ENCODE results near the gene AK3. TPM values are rescaled to one million over a fixed set of nuclear protein-coding genes. Genes with fewer than 3 reads are reported as not detected.

AK3 gene
- total and polyA plus RNA-seq, 2 of the 8 experiments (the other 6 are each of a cell fraction or from before 2014, with no cell fraction given) = 8.9 to 30.0 TPM

DNA sequence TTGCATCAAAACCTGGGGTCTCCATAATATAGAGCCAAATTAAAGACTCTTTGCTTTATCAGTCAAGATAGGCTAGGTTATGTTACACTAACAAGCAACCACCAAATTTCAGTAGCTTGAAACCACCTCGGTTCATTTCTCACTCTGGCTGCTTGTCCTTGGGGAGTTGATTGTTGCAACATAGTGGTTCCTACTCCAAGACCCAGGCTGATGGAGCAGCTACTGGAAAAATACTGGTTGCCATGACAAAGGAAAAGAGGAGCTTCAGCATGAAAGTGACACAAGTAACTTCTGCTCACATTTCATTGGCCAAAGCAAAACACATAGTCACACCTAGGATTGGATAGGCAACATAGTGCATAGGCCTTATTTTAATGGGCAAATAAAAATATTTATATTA is 33.2 kb upstream of the AK3 start:
- CTCF ChIA-PET (ENCODE audit: partially characterized antibody) = interaction anchor here (0.6 to 1.8 kb wide), 6 partner anchors 12 to 411 kb away, joined by 3 to 6 read pairs (median 4); partner anchors contain the start of gene INSL6

More for the DNA sequence above, 33.2 kb upstream of the AK3 start:
- Histone ChIP-seq H4K91ac (replicated peaks; ENCODE audit: insufficient read length, low read length) (no peak overlapping the region), H3K27ac (ENCODE audit: low read depth, low read length) (no peak overlapping the region), H2AK5ac (ENCODE audit: low read depth, low read length) (no peak overlapping the region), H3K4me2 (ENCODE audit: insufficient read depth in 1 of 2, low read depth in 2 of 2, low read length in 2 of 2) (no peak overlapping the region), H3K4ac (replicated peaks; ENCODE audit: insufficient read length, low read depth, low read length) (no peak overlapping the region), H3K18ac (ENCODE audit: extremely low read depth, low read length) (no peak overlapping the region), H4K20me1 (replicated peaks in 1 of 2; ENCODE audit: control insufficient read depth in 1 of 2, insufficient read depth in 2 of 2, low read length in 2 of 2) (no peaks in the 10 kb centered on the region), H3K9me3 (ENCODE audit: insufficient read depth in 2 of 2, low read depth in 1 of 2, low read length in 1 of 2) (no peaks in the 10 kb centered on the region), H3K79me1 (ENCODE audit: low read depth, low read length) (no peaks in the 10 kb centered on the region), H3K27me3 (replicated peaks in 1 of 4; ENCODE audit: control insufficient read depth in 3 of 4, extremely low read depth in 1 of 4, insufficient read depth in 3 of 4, low read length in 3 of 4) (no peaks in the 10 kb centered on the region), H2AFZ (ENCODE audit: low read length) (no peak overlapping the region), H2BK120ac (replicated peaks; ENCODE audit: low read depth, low read length) (no peak overlapping the region), H2BK5ac (ENCODE audit: low read depth, low read length) (no peak overlapping the region), H3K23ac (ENCODE audit: insufficient read length) (no peak overlapping the region), H2BK12ac (ENCODE audit: low read depth, low read length) (no peak overlapping the region), H3K14ac (ENCODE audit: insufficient read length) (no peak overlapping the region), H4K5ac (ENCODE audit: insufficient read length, low read depth, low read length) (no peak overlapping the region), H3K56ac (replicated peaks; ENCODE audit: insufficient read length, low read depth, low read length) (no peak overlapping the region), H3K23me2 (ENCODE audit: low read depth, low read length) (no peaks in the 10 kb centered on the region), H4K8ac (ENCODE audit: extremely low read depth, insufficient read depth, low read length) (no peak overlapping the region), H3K4me1 (replicated peaks in 1 of 4; ENCODE audit: control insufficient read depth in 3 of 4, insufficient read depth in 4 of 4, low read length in 3 of 4) (no peaks in the 10 kb centered on the region), H3K79me2 (ENCODE audit: control insufficient read depth in 1 of 2, insufficient read depth in 2 of 2, low read length in 2 of 2) (no peaks in the 10 kb centered on the region), H2BK15ac (ENCODE audit: low read length) (no peak overlapping the region), H3K9ac (replicated peaks in 1 of 4; ENCODE audit: extremely low read depth in 1 of 4, low read depth in 3 of 4, low read length in 3 of 4) (no peak overlapping the region), H2BK20ac (ENCODE audit: low read length) (no peak overlapping the region), H3K36me3 (ENCODE audit: control insufficient read depth in 2 of 4, insufficient read depth in 4 of 4, low read length in 3 of 4) (no peaks in the 10 kb centered on the region), H3K4me3 (ENCODE audit: extremely low read depth in 1 of 4, insufficient read depth in 2 of 4, low read depth in 3 of 4, low read length in 4 of 4) (no peak overlapping the region)
- no peak for FAIRE-seq
- POLR2A ChIA-PET (ENCODE audit: partially characterized antibody) = interaction anchor here (1.0 kb wide), 2 partner anchors 11 to 19 kb away, joined by 3 read pairs; no protein-coding TSS in a partner anchor
- TF ChIP-seq HDAC6 (IDR thresholded peaks at IDR 0.05; ENCODE audit: low read depth, low read length) (no peak), NANOG (IDR thresholded peaks at IDR 0.05; ENCODE audit: insufficient read depth, low read depth, low read length, poor library complexity, severe bottlenecking) (no peak), SP2 (IDR thresholded peaks at IDR 0.05; ENCODE audit: low read length) (no peak), RNF2 (IDR thresholded peaks at IDR 0.05; ENCODE audit: borderline replicate concordance, low read depth, low read length, missing control alignments, poor library complexity, severe bottlenecking) (no peak), YY1 (IDR thresholded peaks at IDR 0.05; ENCODE audit: low read depth, low read length) (no peak), SP1 (IDR thresholded peaks at IDR 0.05; ENCODE audit: low read depth, low read length) (no peak), TAF1 (IDR thresholded peaks at IDR 0.05; ENCODE audit: low read depth, low read length) (no peak), RFX5 (IDR thresholded peaks at IDR 0.05; ENCODE audit: borderline replicate concordance, low read depth, low read length) (no peak), CTBP2 (IDR thresholded peaks at IDR 0.05; ENCODE audit: borderline replicate concordance, insufficient read depth, insufficient read length, low read length) (no peak), BACH1 (IDR thresholded peaks at IDR 0.05; ENCODE audit: low read length) (no peak), CHD1 (IDR thresholded peaks at IDR 0.05; ENCODE audit: low read depth, low read length) (no peak), CREB1 (IDR thresholded peaks at IDR 0.05) (no peak)
- 89% methylated on average over 1 of the region's 1 CpG; no CpG with 5 or more reads in 1 of the 2 experiments for WGBS, 2 experiments (ENCODE audit: extremely low coverage in 1 of 2, insufficient coverage in 1 of 2, insufficient read length in 1 of 2, insufficient replicate concordance in 2 of 2, low coverage in 1 of 2, low lambda C conversion rate in 2 of 2, missing lambda C conversion rate in 1 of 2)
- DNase-seq (ENCODE audit: low read depth in 1 of 2, low spot score in 2 of 2) = no peak

Data from H1 (cell line).